ENCODE data around the gene VIPR1.

VIPR1 gene

DNA sequence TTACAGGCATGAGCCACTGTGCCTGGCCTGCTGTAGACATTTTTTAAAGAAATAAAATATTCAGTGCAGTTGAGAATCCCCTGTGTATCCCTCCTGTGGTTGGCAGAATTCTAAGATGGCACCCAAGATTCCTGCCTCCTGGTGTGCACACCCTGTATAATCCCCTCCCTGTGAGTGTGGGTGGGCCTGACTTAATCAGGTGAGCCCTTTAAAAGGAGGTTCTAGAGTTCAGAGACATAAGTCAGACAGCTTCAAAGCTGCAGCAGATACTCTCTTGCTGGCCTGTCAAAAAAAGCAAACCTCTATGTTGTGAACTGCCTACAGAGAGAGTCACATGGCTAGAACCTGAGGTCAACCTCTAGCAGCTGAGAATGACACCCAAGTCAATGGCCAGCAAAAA is 7.0 kb upstream of the VIPR1 start:
- DNase-seq (ENCODE audit: low read depth): no peak

DNA sequence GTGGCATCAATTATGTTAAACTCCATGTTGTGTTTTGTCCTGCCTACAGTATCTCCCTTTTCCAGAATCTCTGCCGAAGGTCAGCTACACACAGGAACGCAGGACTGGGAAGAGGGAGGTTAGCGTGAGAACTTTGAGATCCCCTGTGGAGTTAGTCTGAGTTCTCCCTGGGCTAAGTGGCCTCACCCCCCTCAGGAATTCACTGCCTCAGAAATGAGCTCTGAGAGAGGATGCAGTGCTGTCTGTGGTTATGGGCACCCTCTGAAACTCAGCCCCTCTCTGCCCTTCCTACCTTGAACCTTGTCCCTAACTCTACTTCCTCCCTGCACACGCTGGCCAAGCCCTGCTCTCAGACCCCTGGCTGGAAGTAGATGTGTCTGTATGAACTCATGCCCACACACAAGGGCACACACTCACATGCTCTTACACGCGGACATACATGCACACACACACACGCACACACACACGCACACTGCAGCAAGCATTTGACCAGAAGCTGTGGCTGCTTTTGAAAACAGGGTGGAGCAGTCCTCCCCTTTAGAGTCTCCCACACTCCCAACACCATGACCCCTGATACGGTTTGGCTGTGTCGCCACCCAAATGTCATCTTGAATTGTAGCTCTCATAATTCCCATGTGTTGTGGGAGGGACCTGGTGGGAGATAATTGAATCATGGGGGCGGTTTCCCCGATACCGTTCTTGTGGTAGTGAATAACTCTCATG is 5.3 kb upstream of the VIPR1 start:
- no peak for DNase-seq (ENCODE audit: low read depth)

DNA sequence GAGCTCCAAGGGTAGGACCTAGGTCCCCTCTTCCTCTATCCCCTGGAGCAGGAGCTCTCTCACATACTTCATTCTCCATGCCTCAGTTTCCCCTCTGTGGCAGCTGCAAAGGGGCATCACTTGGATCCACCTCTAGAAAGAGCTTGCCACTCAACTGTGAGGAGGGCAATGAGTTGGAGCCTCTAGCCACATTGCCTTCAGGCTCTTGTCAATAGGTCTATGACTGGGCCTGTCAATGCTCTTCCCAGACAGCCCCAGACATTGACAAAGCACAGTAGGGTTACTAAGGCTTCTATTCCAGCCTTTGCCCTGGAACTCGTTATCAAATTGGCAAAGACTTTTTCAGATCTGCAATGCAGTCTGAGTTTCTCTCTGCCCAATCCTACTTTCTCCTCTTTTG is 4.4 kb upstream of the VIPR1 start:
- no peak for DNase-seq (ENCODE audit: low read depth)

GRCh38 chr3:42498791-42499477 is 3.5 kb upstream of the VIPR1 start:
- DNase-seq (ENCODE audit: low read depth): no peak

DNA sequence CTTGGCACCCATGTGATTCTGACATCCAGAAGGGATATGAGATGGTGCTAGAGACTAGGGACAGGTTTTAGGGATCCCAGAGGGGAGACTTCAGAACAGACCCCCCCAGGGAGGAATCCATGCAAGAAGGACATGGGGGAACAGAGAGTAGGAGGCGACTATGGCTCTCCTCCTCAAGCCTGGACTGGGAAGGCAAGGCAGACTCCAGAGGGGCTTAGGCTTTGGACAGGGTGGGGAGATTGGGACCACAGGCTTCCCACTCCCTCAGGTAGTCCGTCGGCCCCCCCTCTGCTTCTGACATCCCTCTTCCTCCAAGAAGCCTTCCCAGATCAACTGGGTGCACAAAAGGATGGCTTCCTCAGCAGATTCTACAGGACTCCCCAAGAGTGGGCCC is 3.0 kb upstream of the VIPR1 start:
- DNase-seq (ENCODE audit: low read depth): no peak

GRCh38 chr3:42500091-42500490 is 2.4 kb upstream of the VIPR1 start:
- DNase-seq (ENCODE audit: low read depth): no peak

DNA sequence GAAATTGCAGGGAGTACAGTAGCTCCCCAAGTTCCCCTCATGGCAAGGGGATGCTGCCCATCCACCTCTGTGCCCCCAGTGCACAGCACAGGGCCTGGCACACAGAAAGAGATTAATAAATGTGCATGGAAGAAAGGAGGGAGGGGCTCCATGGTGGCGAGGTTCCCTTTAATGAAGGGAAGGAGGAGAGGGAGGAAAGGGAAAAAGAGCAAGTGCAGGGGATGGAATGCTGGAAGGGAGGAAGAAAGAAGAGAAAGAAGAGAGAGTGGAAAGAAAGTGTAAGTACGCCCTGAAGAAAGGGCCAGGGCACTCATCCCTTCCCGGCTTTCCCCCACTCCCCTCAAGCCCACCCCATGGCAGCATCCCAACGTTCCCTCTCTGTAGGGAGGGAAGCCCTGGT is 1.5 kb upstream of the VIPR1 start:
- no peak for DNase-seq (ENCODE audit: low read depth)

DNA sequence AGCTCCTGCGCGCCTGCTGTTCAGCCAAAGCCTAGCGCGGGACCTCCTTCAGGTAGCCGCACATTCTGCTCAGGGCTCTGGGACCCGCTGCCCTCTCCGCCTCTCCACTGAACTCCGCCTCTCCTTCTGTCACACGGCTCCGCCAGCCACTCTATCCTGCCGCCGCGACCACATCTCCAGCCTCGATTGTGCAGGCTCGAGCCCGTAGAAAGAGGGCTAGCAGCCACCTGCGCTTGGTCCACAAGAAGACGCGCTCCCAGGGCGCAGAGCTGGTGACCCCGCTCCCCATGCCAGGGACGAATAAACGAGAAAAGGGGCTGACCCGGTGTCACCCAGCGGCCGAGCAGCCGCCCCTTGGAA is 1.1 kb upstream of the VIPR1 start:
- no peak for DNase-seq (ENCODE audit: low read depth)

GRCh38 chr3:42501681-42502428 is 588 bp upstream of the VIPR1 start:
- peak; percentile 56 for DNase-seq (ENCODE audit: low read depth)

DNA sequence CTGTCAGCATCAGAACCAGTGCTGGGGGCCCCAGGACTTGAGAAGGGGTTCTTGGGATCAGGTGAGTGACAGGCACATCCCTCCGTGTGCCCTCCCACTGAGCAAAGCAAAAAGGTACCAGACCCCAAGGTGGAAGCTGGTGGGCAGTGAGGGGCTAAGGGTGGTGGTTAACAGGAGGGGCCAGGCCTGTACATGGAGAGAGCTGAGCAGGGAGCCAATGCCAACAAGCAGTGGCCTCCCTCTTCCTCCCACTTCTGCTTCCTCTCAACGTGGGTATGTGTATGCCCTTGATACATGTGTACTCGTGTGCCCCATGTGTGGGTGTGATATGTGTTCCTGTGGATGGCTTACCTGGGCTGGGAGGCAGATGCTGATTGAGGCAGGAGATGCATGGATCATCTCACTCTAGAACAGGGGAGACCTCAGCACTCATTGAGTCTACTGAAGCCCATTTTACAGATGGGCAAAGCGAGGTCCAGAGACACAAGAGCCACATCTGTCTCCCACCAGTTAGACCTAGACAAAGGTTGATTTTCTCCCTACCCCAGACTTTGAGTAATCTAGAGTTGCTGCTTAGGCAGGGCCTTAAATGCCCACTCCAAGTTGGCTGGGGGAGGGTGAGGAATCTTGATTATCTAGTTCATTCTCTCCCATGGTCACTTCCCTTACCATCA is 945 bp downstream of the VIPR1 start:
- DNase-seq (ENCODE audit: low read depth): no peak

DNA sequence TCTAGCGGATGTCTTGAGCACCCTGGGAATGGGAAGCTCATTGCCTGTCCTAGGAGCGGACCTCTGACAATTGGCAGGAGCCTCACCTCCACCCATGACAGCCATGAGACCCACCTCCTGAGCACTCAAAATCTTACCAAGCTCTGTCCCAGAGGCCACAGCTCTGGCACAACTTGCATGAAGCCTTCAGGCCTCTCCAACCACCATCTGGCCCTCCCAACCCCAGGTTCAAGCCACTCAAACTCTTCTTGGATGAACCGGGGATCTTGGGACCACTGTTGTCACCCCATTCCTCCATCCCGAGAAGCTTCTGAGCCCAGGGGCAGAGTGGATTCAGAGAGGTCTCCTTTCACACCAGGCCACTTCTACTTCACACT is 1.5 kb downstream of the VIPR1 start:
- no peak for DNase-seq (ENCODE audit: low read depth)

DNA sequence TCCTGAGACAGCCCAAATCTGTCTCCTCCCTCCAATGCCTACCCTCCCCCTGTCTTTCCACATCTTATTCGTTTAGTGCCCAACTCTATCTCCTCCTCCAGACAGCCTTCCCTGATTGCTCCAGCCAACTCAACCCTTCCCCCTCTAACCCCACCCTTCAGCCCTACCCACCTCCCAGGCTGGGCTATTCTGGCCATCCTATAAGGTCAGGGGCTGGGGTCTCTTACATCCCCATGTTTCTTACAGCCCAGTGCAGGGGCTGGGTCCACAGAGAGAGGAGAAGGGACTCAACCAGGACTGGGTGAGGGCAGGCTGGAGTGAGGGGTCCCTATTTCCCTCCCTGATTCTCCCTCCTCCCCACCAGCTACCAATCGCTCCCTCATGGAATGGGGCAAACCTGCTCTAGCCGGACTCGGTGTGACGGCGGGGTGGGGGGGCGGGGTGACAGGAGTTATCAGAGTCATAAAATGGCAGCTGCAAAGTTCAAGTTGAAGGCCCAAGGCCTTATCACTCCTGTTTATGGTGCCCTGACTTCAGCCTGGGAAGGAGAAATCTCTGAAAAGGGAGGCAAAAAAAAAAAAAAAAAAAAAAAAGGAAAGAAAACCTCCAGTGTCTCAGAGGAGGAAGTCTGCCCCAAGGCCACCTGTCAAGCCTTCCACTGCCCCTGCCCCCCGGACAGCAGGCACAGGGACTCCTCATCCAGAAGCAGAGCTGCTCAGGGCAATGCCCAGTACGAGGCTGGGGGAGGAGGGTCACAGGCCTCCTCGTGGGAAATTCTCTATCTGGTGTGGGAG is 2.1 kb downstream of the VIPR1 start:
- no peak for DNase-seq (ENCODE audit: low read depth)

- DNase-seq (ENCODE audit: low read depth): no peak
Observed at GRCh38 chr3:42505128-42505848, 2.8 kb downstream of the VIPR1 start.

GRCh38 chr3:42505849-42506410 is 3.5 kb downstream of the VIPR1 start:
- DNase-seq (ENCODE audit: low read depth): no peak

- no peak for DNase-seq (ENCODE audit: low read depth)
Observed at GRCh38 chr3:42507252-42507651, 4.8 kb downstream of the VIPR1 start.

DNA sequence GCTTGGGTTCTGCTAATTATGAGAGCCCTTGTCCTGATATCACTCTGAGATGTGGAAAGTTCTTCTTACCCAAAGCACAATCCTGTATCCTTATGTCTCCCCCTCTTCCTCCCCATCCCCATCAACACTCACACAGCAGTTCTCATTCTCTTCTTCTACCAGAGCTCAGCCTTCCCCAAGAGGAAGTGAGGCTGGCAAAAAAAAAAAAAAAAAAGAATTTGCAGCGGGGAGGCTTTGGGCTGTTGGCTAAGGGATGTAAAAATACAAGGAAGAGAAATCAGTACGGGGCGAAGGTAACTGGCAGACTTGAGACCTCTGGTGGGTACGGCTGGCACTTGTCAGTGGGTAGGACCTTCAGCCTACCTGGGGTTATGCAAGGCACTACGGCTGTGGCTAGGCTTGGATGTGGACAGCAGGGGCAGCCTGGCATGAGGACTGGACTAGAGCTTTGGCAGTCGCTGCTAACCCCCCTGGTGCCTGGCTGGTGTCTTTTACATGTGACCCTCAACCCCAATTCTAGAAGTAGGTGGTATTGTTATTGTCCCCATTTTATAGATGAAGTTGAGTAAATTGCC is 5.4 kb downstream of the VIPR1 start:
- no peak for DNase-seq (ENCODE audit: low read depth)

DNA sequence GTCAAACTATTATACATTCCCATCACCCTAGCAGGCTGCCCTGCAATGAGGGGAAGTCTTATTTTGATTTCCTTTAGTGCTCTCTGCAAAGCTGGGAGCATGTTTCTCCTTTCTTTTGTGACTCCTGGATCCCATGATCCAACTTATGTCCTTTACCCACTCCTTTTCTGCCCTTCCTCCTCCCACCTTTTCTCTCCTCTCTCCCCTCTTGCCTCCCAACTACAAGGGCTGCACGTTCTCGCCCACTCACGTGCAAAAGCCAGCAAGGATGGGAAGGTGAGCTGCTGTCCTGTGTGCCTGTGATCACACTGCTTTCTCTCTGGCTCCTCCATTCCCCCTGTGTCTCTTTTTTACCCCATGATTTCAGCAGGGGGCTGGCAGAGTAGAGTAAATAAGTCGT is 6.1 kb downstream of the VIPR1 start:
- DNase-seq (ENCODE audit: low read depth): no peak

GRCh38 chr3:42509111-42509510 is 6.7 kb downstream of the VIPR1 start:
- no peak for DNase-seq (ENCODE audit: low read depth)

- DNase-seq (ENCODE audit: low read depth): no peak
Observed at GRCh38 chr3:42510325-42510724, 7.9 kb downstream of the VIPR1 start.

DNA sequence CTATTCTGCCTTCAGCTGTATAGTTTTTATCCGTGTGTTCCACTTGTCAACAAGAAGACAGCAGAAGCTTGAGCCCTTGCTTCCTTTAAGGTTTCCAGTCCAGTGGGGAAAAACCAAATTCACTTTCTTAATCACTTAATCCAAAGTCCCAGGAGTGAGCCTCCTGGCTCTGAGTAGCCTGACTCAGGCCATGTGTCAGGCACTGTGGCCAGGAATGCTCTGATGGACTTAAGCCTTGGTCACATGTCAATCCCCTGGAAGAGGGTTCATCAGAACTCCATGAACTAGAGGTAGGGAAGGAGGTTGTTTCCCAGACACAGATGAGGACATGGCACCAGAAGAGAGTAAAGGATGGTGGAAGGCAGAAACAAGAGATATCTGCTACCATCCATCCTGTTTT is 8.8 kb downstream of the VIPR1 start:
- no peak for DNase-seq (ENCODE audit: low read depth)

DNA sequence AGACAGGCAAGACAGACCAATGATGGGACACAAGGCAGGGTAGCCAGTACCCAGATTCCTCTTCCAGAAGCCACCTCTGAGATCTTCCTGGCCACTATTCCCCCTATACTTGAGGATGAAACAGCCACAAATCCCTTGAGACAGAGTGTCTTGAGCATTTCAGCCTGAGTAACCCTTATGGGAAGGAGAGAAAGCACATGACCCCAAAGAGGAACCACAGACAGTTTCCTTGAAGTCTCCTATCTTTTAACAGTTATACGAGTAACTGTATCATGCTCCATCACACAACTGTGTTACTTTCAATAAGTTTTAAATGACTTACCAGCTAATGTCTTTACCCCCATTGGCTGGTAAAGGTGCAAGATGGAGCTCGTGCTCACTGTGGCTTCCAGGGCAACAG is 9.3 kb downstream of the VIPR1 start:
- no peak for DNase-seq (ENCODE audit: low read depth)
